ENCODE results near the gene HDAC4. TPM values are rescaled to one million over a fixed set of nuclear protein-coding genes. Genes with fewer than 3 reads are reported as not detected.
A peak's percentile ranks its signal among the peaks of the same experiment; 100 is the strongest.

Gene HDAC4
- total and polyA plus RNA-seq, 8 donors = 1.7 to 98.8 (median 24.5) TPM

- Histone ChIP-seq H3K27me3 (no peaks in the 10 kb centered on the region), H3K4me3 (no peak overlapping the region), H3K9me3 (no peaks in the 10 kb centered on the region), H3K27ac (no peak overlapping the region), H3K36me3 (peaks cover 0 to 6% (median 0%) of the 10 kb centered on the region in 4 donors), H3K4me1 (peaks cover 0 to 44% (median 13%) of the 10 kb centered on the region in 4 donors)
- intact Hi-C loops (cut with DNase I; ENCODE audit: low total_unique reads) = no loop called here
- 83 to 90% (median 90%) methylated on average over 21 of the region's 21 CpGs for WGBS, 5 donors
- no peak for TF ChIP-seq CTCF (IDR thresholded peaks at IDR 0.05)
- no peak for TF ChIP-seq EP300 (IDR thresholded peaks at IDR 0.05)
- no peak for TF ChIP-seq POLR2AphosphoS5 (IDR thresholded peaks at IDR 0.05)
- no peak for TF ChIP-seq POLR2A (IDR thresholded peaks at IDR 0.05)
- no peak for DNase-seq
Observed at GRCh38 chr2:239363946-239364637, 36.7 kb downstream of the HDAC4 start.

- Histone ChIP-seq H3K27me3 (no peaks in the 10 kb centered on the region), H3K4me3 (no peak overlapping the region), H3K9me3 (no peaks in the 10 kb centered on the region), H3K27ac (peak overlapping the region in 1 of 5 donors; percentile 1), H3K4me1 (peaks cover 0 to 44% (median 13%) of the 10 kb centered on the region in 4 donors), H3K36me3 (no peaks in the 10 kb centered on the region)
- no peak for DNase-seq
- TF ChIP-seq POLR2AphosphoS5 (IDR thresholded peaks at IDR 0.05) (no peak), EP300 (IDR thresholded peaks at IDR 0.05) (no peak), CTCF (IDR thresholded peaks at IDR 0.05) (no peak), POLR2A (IDR thresholded peaks at IDR 0.05) (no peak)
- 89 to 95% (median 93%) methylated on average over 4 of the region's 4 CpGs for WGBS, 5 donors
- intact Hi-C loops (cut with DNase I; ENCODE audit: low total_unique reads) = no loop called here
Observed at GRCh38 chr2:239362507-239362906, 38.3 kb downstream of the HDAC4 start.

- Histone ChIP-seq H3K36me3 (no peaks in the 10 kb centered on the region), H3K9me3 (no peaks in the 10 kb centered on the region), H3K4me1 (peaks cover 0 to 44% (median 14%) of the 10 kb centered on the region in 4 donors), H3K27me3 (no peaks in the 10 kb centered on the region), H3K27ac (no peak overlapping the region), H3K4me3 (no peak overlapping the region)
- peak in 1 of 2 donors; percentile 38 for DNase-seq
- no peak for TF ChIP-seq POLR2A (IDR thresholded peaks at IDR 0.05)
- TF ChIP-seq CTCF (IDR thresholded peaks at IDR 0.05) = peak in 1 of 7 experiments; percentile 8
- TF ChIP-seq POLR2AphosphoS5 (IDR thresholded peaks at IDR 0.05) = no peak
- no peak for TF ChIP-seq EP300 (IDR thresholded peaks at IDR 0.05)
- 53 to 72% (median 66%) methylated on average over 3 of the region's 3 CpGs for WGBS, 5 donors
- intact Hi-C loops (cut with DNase I; ENCODE audit: low total_unique reads) = no loop called here
Observed at GRCh38 chr2:239361311-239361642, 39.5 kb downstream of the HDAC4 start.

- Histone ChIP-seq H3K9me3 (no peaks in the 10 kb centered on the region), H3K4me3 (no peak overlapping the region), H3K4me1 (peaks cover 0 to 50% (median 17%) of the 10 kb centered on the region in 4 donors), H3K27ac (peak overlapping the region in 1 of 5 donors; percentile 2), H3K36me3 (no peaks in the 10 kb centered on the region), H3K27me3 (no peaks in the 10 kb centered on the region)
- intact Hi-C loops (cut with DNase I; ENCODE audit: low total_unique reads) = no loop called here
- DNase-seq = no peak
- WGBS, 5 donors = 51 to 74% (median 61%) methylated on average over 19 of the region's 19 CpGs
- no peak for TF ChIP-seq EP300 (IDR thresholded peaks at IDR 0.05)
- no peak for TF ChIP-seq CTCF (IDR thresholded peaks at IDR 0.05)
- TF ChIP-seq POLR2A (IDR thresholded peaks at IDR 0.05) = no peak
- no peak for TF ChIP-seq POLR2AphosphoS5 (IDR thresholded peaks at IDR 0.05)
Observed at GRCh38 chr2:239360421-239361310, 40.2 kb downstream of the HDAC4 start.

Data from stomach (tissue), 9 donors.